Spleen (tissue), 13 donors: ENCODE results near the gene TOB2. TPM values are rescaled to one million over a fixed set of nuclear protein-coding genes. Genes with fewer than 3 reads are reported as not detected.

Experiments
- DNase-seq: peaks from one replicate; pipeline ENCODE4 v3.0.0-alpha.2; 2020
- H3K27ac ChIP-seq, 8 donors: fragments of 200-600 bp; sonication (generic) in 7 of 8; 1 replicate in 4 of 8; 2 replicates in 4 of 8; pipeline versions ENCODE4 v1.5.0 to v1.8.0; 2016 to 2021; ENCODE audit warnings: inconsistent platforms in 4 of 8, mild to moderate bottlenecking in 4 of 8, moderate library complexity in 1 of 8
- H3K27me3 ChIP-seq, 7 donors: fragments of 200-600 bp; sonication (generic) in 6 of 7; replicated peaks in 1 of 7; 1 replicate in 4 of 7; 2 replicates in 3 of 7; pipeline versions ENCODE4 v1.5.0 to v1.8.0; 2016 to 2021; ENCODE audit warnings: inconsistent platforms in 3 of 7, mild to moderate bottlenecking in 1 of 7
- H3K36me3 ChIP-seq, 6 donors: fragments of 200-600 bp; sonication (generic) in 5 of 6; 1 replicate in 4 of 6; 2 replicates in 2 of 6; pipeline versions ENCODE4 v1.5.0 to v1.8.0; 2016 to 2021; ENCODE audit warnings: inconsistent platforms in 2 of 6
- H3K4me1 ChIP-seq, 6 donors: fragments of 200-600 bp; sonication (generic) in 5 of 6; 1 replicate in 3 of 6; 2 replicates in 3 of 6; pipeline versions ENCODE4 v1.5.0 to v1.8.0; 2016 to 2021; ENCODE audit warnings: inconsistent platforms in 3 of 6
- H3K4me3 ChIP-seq, 8 donors: fragments of 200-600 bp; sonication (generic) in 7 of 8; 1 replicate in 4 of 8; 2 replicates in 4 of 8; pipeline versions ENCODE4 v1.5.0 to v1.8.0; 2016 to 2021; ENCODE audit warnings: inconsistent platforms in 4 of 8, mild to moderate bottlenecking in 4 of 8, moderate library complexity in 2 of 8
- H3K9me3 ChIP-seq, 8 donors: fragments of 200-600 bp; sonication (generic) in 7 of 8; 1 replicate in 4 of 8; 2 replicates in 4 of 8; pipeline versions ENCODE4 v1.5.0 to v1.8.0; 2016 to 2021; ENCODE audit warnings: inconsistent platforms in 4 of 8
- POLR2A ChIP-seq, 3 donors: fragments of 450-650 bp; IDR thresholded peaks; one replicate each; pipeline ENCODE4 v1.5.1; 2017; ENCODE audit warnings: antibody characterized with exemption in 3 of 3, mild to moderate bottlenecking in 1 of 3
- POLR2AphosphoS5 ChIP-seq, 3 donors: sonication (generic); formaldehyde crosslinking; IDR thresholded peaks; one replicate each; pipeline ENCODE4 v1.5.1; 2017; ENCODE audit warnings: antibody characterized with exemption in 3 of 3
- WGBS, 5 donors: extraction: QIAGEN DNeasy Blood & Tissue Kit in 3 of 5; methylation state at CpG; one replicate each; pipeline versions ENCODE4 v1.1.5 to v1.1.7; 2013 to 2018; 5-methylcytosine and 5-hydroxymethylcytosine counted together
- intact Hi-C: fragments of 100-400 bp; cut with DNase I; formaldehyde crosslinking; loops from one replicate; pipeline ENCODE4 v1.15.0; 2023; ENCODE audit warnings: low total_unique reads
- long read RNA-seq, 2 donors: transcript quantifications; one replicate each; lab custom pipeline, GENCODE V29; 2026
- polyA plus RNA-seq, 3 donors: library from polyadenylated mRNA; stranded (reverse); fragments of 200-250 nt; gene quantifications; one replicate each; pipeline ENCODE4 v1.2.1, GENCODE V29; 2013
- total RNA-seq, 7 donors: library from RNA; depleted of rRNA in 3 of 7; stranded (reverse); fragments of >200 nt in 3 of 7; fragmentation: NEBNext Ultra II Directional in 4 of 7; extraction: Animal tissue kit (Norgen Biotek cat#: 25700) in 4 of 7; gene quantifications; one replicate each; pipeline versions ENCODE4 v1.1.0 to v1.2.1, GENCODE V29; 2016 to 2021
- TF ChIP-seq, protein P1 (sequence below), 11 experiments: fragments of 200-600 bp in 7 of 11; fragments of 450-650 bp in 4 of 11; sonication (generic) in 4 of 11; IDR thresholded peaks in 8 of 11; conservative IDR thresholded peaks in 3 of 11; 1 replicate in 7 of 11; 2 replicates in 4 of 11; pipeline versions ENCODE4 v1.4.0 to v1.8.0; 2016 to 2021; ENCODE audit warnings: antibody characterized with exemption in 11 of 11, inconsistent platforms in 4 of 11, mild to moderate bottlenecking in 1 of 11
- donor health status: healthy with polysubstance abuse.
- donor health status: DM: no; HTN: no; CAD: no; lungs with moderate emphysema.
- donor health status: DM: no; HTN: no; CAD: no.
- donor health status: Bipolar disorder and iron deficiency.
- donor health status: healthy.
- donor health status: DM: no; HTN: no; CAD: no.
- donor health status: DM: yes; HTN: yes; CAD: no.

TOB2 gene, protein sequence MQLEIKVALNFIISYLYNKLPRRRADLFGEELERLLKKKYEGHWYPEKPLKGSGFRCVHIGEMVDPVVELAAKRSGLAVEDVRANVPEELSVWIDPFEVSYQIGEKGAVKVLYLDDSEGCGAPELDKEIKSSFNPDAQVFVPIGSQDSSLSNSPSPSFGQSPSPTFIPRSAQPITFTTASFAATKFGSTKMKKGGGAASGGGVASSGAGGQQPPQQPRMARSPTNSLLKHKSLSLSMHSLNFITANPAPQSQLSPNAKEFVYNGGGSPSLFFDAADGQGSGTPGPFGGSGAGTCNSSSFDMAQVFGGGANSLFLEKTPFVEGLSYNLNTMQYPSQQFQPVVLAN
- 10 to 100 TPM; 30.9 to 52.4 (median 44.8) TPM for total RNA-seq
- 10 to 100 TPM in 1 of 3 donors, 1 to 10 TPM in 2; 7.5 to 17.1 (median 8.9) TPM for polyA plus RNA-seq
- long read RNA-seq, donor 1, full-length matches to known transcripts = 16 of 16 reads
- long read RNA-seq, donor 1, partial matches to known transcripts = 0 of 16 reads
- long read RNA-seq, donor 1, other reads (novel, unspliced or antisense) = 0 of 16 reads
- long read RNA-seq, donor 2, full-length matches to known transcripts = 8 of 8 reads
- long read RNA-seq, donor 2, partial matches to known transcripts = 0 of 8 reads
- long read RNA-seq, donor 2, other reads (novel, unspliced or antisense) = 0 of 8 reads

DNA sequence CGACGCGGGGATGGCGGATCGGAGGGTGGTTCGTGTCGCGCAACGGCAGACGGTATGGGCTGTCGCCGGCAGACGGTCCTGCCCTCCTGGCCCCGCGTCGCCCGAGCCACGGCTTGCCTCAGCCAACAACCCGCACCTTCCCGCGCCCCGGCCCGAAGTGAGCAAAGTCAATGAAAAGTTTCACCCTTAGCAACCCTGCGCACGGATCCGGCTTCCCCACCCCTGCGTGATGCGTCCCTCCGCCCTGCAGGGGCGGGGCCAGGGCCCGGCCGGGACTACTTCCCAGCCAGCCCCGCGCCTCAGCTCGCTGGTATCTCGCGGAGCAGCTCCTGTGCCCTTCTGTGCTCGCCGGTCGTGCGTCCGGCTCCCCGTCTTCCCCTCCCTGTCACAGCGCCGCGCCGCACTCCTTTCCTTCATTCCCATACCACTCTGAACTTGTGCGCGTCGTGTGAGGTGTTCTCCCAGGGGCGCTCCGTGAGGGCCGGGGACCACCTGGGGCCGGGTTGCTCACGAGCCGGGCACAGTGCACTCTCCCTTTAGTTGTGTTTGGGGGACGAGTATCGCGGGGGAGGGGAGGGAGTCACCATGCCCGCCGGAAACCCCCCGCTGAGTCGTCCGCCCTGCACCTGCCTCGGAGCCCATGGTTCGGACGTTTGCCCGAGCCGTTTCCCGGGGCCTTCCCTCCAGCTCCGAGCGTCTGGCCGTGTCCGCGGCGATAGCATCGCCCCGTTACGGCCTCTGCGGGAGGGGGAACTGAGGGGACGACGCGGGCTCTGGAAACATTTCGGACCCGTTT, at the start of gene TOB2:
TSS of gene TOB2 (minus strand) at position 163 of the 796 bp plus-strand sequence. CDS start 9,456 bp downstream, outside the sequence.
- TF ChIP-seq POLR2A (IDR thresholded peaks at IDR 0.05) (peak; percentile 98 to 99 (median 99)), POLR2AphosphoS5 (IDR thresholded peaks at IDR 0.05) (peak; percentile 100)
- TF ChIP-seq, protein P1, sequence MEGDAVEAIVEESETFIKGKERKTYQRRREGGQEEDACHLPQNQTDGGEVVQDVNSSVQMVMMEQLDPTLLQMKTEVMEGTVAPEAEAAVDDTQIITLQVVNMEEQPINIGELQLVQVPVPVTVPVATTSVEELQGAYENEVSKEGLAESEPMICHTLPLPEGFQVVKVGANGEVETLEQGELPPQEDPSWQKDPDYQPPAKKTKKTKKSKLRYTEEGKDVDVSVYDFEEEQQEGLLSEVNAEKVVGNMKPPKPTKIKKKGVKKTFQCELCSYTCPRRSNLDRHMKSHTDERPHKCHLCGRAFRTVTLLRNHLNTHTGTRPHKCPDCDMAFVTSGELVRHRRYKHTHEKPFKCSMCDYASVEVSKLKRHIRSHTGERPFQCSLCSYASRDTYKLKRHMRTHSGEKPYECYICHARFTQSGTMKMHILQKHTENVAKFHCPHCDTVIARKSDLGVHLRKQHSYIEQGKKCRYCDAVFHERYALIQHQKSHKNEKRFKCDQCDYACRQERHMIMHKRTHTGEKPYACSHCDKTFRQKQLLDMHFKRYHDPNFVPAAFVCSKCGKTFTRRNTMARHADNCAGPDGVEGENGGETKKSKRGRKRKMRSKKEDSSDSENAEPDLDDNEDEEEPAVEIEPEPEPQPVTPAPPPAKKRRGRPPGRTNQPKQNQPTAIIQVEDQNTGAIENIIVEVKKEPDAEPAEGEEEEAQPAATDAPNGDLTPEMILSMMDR (IDR thresholded peaks at IDR 0.05 in 8 of 11, conservative IDR thresholded peaks at IDR 0.05 in 3 of 11) = peak in 4 of 11 experiments; percentile 5 to 20 (median 13)
- peak within 1 kb of the TSS; percentile 94 to 100 (median 99) for H3K27ac ChIP-seq
- peaks cover 0 to 15% (median 2%) of the 10 kb centered on the region in 6 donors for H3K36me3 ChIP-seq
- H3K4me1 ChIP-seq = peaks cover 10 to 51% (median 36%) of the 10 kb centered on the region in 6 donors
- 0 to 1% (median 1%) methylated on average over 38 to 85 of the region's 85 CpGs for WGBS, 5 donors
- DNase-seq = peak; percentile 99
- intact Hi-C loops = no loop called here
- peak within 1 kb of the TSS; percentile 67 to 98 (median 92) for H3K4me3 ChIP-seq
- peaks cover 0 to 3% (median 0%) of the 10 kb centered on the region in 7 donors for H3K27me3 ChIP-seq
- H3K9me3 ChIP-seq = no peaks in the 10 kb centered on the region

DNA sequence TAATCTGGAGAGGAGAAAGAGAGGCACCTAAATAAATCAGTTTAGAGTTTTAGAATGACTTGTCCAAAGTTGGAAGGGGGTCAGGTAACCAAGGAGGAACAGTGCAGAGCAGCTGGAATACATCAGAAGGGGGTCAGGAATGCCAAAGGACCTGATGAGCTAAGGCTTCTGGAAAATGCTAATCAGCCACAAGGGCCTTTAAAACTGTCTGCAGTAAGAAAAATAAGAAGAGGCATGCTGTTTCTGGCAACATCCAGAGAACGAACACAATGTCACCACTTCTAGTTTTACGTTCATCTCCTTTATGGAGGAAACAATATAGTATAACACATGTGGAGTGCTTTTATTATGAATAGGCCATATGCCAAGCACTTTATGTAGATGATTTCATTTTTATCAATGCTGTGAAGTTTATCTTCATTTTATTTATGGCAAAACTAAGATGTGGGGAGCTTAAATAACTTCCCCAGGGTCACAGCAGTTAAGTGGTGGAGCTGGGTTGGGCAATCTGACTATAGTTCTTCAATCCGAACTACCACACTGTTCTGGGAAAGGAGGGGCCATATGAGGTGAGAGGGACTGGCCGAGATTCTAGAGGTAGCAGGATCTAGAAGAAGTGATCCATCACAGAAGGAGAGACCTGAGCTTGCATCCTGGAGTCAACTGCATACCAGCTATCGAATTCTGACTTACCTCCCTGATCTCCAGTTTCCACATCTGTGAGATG, 44.9 kb upstream of the TOB2 start:
- Histone ChIP-seq H3K27ac (peak overlapping the region in 2 of 8 donors; percentile 6 to 31), H3K4me1 (peaks cover 0 to 69% (median 23%) of the 10 kb centered on the region in 6 donors), H3K36me3 (peaks cover 0 to 33% (median 0%) of the 10 kb centered on the region in 6 donors), H3K27me3 (no peaks in the 10 kb centered on the region), H3K4me3 (no peak overlapping the region), H3K9me3 (no peaks in the 10 kb centered on the region)
- DNase-seq = no peak
- 69 to 80% (median 78%) methylated on average over 5 of the region's 5 CpGs for WGBS, 5 donors
- no peak for TF ChIP-seq POLR2AphosphoS5 (IDR thresholded peaks at IDR 0.05)
- no peak for TF ChIP-seq POLR2A (IDR thresholded peaks at IDR 0.05)
- TF ChIP-seq, protein P1 (IDR thresholded peaks at IDR 0.05 in 8 of 11, conservative IDR thresholded peaks at IDR 0.05 in 3 of 11) = no peak
- intact Hi-C loops = no loop called here

DNA sequence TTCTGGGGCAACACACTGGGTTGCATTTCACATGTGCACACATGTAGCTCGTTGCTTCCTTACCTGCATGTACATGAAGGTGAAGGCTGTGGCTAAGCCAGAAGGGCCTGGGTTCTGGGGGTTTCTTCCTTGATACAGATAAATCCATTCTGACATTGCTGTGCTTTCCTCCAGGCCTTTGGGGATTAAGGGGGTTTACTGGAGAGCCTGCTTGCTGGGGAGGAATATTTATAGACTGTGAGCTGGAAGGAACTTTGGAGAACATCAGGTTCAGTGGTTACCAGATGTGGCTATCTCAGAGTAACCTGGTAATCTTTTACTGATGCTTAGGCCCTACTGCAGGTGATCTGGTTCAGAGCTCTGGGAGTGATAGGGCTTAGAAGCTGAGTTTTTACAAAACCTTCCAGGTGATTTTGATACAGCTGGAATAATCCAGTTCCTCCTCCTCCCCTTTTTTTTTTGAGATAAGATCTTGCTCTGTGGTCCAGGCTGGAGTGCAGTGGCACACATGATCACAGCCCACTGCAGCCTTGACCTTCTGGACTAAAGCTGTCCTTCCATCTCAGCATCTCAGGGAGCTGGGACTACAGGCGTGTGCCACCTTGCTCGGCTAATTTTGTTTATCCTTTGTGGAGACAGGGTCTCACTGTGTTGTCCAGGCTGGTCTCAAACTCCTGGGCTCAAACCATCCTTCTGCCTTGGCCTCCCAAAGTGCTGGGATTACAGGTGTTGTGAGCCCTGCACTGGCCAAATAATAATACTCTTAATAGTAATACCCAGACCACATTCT, 42.2 kb upstream of the TOB2 start:
- peaks cover 4 to 85% (median 43%) of the 10 kb centered on the region in 6 donors for H3K4me1 ChIP-seq
- peaks cover 0 to 9% (median 0%) of the 10 kb centered on the region in 6 donors for H3K36me3 ChIP-seq
- H3K27me3 ChIP-seq = no peaks in the 10 kb centered on the region
- no peak overlapping the region for H3K27ac ChIP-seq
- no peak overlapping the region for H3K4me3 ChIP-seq
- DNase-seq = no peak
- 70 to 95% (median 83%) methylated on average over 3 of the region's 3 CpGs for WGBS, 5 donors
- no peaks in the 10 kb centered on the region for H3K9me3 ChIP-seq
- intact Hi-C loops = no loop called here
- TF ChIP-seq, protein P1 (IDR thresholded peaks at IDR 0.05 in 8 of 11, conservative IDR thresholded peaks at IDR 0.05 in 3 of 11) = no peak
- no peak for TF ChIP-seq POLR2AphosphoS5 (IDR thresholded peaks at IDR 0.05)
- TF ChIP-seq POLR2A (IDR thresholded peaks at IDR 0.05) = no peak
